Lung microvascular endothelial cell (primary cell): ENCODE measurements around the gene CES2. TPM values are rescaled to one million over a fixed set of nuclear protein-coding genes. Genes with fewer than 3 reads are reported as not detected.
A peak's percentile ranks its signal among the peaks of the same experiment; 100 is the strongest.

ENCODE experiments used
- DNase-seq, 2 donors: peaks; one replicate each; pipeline versions ENCODE4 v3.0.0 to v3.0.0-alpha.2; 2010; ENCODE audit warnings: low read depth in 2 of 2
- total RNA-seq: library from RNA; depleted of rRNA; stranded (reverse); fragments of >200 nt; gene quantifications from 2 replicates; pipeline ENCODE4 v1.2.1, GENCODE V29; 2014

The CES2 gene
- total RNA-seq, 1 donor from 2014 or later, result 12.7 TPM

- no peak for DNase-seq
Observed at GRCh38 chr16:66918803-66919568, 16.3 kb upstream of the CES2 start, which contains the start of gene CDH16. CDH16 (minus strand) TSS chr16:66918885; CDS start chr16:66918065, 820 bp downstream.

- DNase-seq, result no peak
Observed at GRCh38 chr16:66919569-66920298, 15.6 kb upstream of the CES2 start.

GRCh38 chr16:66920299-66920590 lies 15.1 kb upstream of the CES2 start:
- no peak for DNase-seq

GRCh38 chr16:66920924-66921680 lies 14.2 kb upstream of the CES2 start:
- DNase-seq, result no peak

- no peak for DNase-seq
Observed at GRCh38 chr16:66921729-66922450, 13.4 kb upstream of the CES2 start.

- no peak for DNase-seq
Observed at GRCh38 chr16:66923247-66923731, 12.0 kb upstream of the CES2 start.

- no peak for DNase-seq
Observed at GRCh38 chr16:66923866-66924265, 11.4 kb upstream of the CES2 start.

GRCh38 chr16:66924527-66925321 lies 10.6 kb upstream of the CES2 start:
- peak in 1 of 2 donors; percentile 31 for DNase-seq

- peak; percentile 26 to 54 for DNase-seq
Observed at GRCh38 chr16:66925322-66925840, 9.9 kb upstream of the CES2 start, which contains the start of gene RRAD. RRAD (minus strand) TSS chr16:66925535; CDS start chr16:66925179, 356 bp downstream.

GRCh38 chr16:66926171-66926947 lies 9.0 kb upstream of the CES2 start:
- DNase-seq, result no peak

- peak in 1 of 2 donors; percentile 54 for DNase-seq
Observed at GRCh38 chr16:66926961-66927436, 8.3 kb upstream of the CES2 start.

GRCh38 chr16:66927918-66928649 lies 7.2 kb upstream of the CES2 start:
- DNase-seq, result no peak

- DNase-seq, result peak in 1 of 2 donors; percentile 33
Observed at GRCh38 chr16:66928702-66929388, 6.5 kb upstream of the CES2 start.

GRCh38 chr16:66930189-66930588 lies 5.1 kb upstream of the CES2 start:
- DNase-seq, result peak; percentile 40 to 45

- no peak for DNase-seq
Observed at GRCh38 chr16:66931665-66932064, 3.7 kb upstream of the CES2 start.

GRCh38 chr16:66932076-66932475 lies 3.2 kb upstream of the CES2 start:
- DNase-seq, result no peak

- DNase-seq, result no peak
Observed at GRCh38 chr16:66933776-66934137, 1.6 kb upstream of the CES2 start.
